SW 1271 (cell line): ENCODE results near the gene WDFY3.

Experiments
- DNase-seq, 2 experiments: peaks; one replicate each; lab custom pipeline; 2025; lab: John Stamatoyannopoulos, UW

WDFY3 gene

DNA sequence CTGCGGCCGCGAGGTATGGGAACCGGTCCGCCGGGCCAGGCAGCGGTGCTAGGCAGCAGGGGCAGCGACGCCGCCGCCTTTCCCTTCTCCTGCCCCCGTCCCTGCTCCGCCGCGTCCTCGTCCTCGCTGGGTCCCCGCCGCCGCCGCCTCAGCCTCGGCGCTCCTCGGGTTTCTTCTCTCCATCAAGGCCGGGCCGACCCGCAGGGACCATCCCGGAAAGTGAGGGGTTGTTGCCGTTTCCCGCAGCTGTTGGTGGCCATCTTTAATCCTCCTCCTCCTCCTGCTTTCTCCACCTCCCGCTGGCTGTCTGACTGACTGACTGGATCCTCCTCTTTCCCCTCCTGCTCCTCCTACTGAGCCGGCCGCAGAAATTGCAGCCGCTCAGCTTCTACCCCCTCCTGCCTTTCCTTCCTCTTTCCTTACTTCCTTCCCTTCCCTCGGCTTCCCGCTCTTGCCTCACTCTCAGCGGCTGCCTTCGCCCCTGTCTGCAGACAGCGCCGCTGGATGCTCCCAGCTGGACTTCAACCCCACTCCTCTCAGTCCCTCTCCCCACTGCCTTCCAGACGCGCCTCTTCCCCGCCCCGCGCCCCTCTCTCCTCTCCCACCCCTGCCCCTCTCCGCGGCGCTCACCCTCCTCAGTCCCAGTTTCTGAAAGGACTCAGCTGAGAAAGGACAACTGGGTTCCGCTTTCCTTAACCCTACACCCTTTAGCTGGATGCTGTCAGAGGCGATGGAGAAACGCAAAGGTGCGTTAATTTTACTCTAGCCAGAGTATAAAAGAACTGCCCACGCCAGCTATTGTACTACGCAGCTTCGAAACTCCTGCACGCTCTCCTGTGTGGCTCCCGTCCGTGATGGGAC lies at the start of gene WDFY3:
WDFY3 (minus strand) TSS at position 309 of the 861 bp plus-strand sequence. CDS start 106,099 bp downstream, outside the sequence.
- peak; percentile 42 to 86 for DNase-seq

DNA sequence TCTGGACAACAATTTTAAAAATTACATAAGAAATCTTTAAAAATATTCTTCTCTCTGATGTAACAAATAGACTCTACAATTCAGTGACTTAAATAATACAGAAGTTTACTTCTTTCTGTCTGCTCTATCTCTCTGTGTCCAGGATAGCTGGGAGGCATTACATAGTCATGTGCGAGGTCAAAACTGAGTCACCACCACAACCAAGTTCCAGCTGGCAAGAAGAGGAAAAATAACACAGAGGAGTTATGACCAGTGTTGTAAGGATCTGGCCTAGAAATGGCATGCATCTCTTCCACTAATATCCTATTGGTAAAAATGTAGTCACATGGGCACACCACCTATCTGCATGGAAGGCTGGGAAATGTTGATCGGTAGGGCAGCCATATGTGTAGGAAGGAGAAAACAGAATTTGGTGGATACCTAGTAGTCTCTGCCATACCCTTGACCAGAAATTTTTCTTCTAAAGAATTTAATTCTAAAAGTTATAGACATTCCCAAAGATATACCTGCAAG lies 39.4 kb upstream of the WDFY3 start:
- peak in 1 of 2 experiments; percentile 3 for DNase-seq

DNA sequence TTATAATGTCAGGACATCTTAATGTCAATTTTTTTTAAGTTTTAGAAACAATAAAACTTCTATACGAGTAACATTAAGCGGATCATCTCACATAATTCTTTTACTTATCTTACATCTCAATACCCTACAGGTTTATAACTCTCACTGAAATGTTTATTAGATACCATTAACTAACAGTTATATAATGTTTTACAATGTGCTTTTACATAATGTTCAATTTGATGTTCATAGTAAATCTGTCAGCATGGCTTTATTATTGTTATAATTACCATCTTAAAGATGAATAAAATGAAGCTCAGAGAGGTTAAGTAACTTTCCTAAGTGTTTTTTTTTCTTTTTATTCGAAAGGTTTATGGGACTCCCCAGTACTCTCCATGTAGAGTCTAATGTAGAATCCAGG lies 33.9 kb upstream of the WDFY3 start:
- no peak for DNase-seq

DNA sequence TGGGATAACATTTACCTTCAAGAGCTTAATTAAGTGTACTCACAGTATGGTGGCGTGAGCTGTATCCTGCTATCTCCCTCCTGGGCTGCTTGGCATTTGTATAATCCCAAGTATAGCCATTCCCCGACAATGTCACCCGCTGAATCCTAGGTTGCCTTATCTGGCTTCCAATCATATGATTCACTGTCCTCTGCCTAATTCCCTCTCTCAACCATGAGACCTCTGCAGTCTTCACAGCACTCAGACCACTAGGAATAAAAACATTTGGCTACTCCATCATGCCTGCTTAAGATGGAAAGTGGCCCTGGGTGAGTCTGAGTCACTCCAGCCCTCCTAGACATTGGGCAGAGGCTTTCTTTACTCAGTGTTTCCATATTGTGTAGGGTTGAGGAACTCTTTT lies 28.9 kb upstream of the WDFY3 start:
- DNase-seq: no peak

DNA sequence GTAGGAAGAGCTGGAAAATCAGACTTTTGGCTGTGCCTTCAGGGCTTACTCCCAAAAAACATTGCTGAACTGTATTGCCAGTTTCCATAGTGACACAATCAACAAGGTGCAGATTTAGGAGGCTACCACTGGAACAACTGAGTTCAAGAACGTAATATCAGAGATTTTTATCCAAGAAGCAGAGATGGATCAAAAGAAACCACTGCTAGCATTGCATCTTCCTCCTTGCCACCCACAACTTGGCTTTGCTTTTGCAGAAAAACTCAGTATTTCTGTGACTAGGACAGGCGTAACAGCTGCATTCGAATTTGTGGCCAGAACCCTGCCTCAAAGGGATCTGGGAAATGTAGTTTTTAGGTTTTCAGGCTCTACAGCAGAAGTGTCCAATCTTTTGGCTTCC lies 27.8 kb upstream of the WDFY3 start:
- DNase-seq: no peak

DNA sequence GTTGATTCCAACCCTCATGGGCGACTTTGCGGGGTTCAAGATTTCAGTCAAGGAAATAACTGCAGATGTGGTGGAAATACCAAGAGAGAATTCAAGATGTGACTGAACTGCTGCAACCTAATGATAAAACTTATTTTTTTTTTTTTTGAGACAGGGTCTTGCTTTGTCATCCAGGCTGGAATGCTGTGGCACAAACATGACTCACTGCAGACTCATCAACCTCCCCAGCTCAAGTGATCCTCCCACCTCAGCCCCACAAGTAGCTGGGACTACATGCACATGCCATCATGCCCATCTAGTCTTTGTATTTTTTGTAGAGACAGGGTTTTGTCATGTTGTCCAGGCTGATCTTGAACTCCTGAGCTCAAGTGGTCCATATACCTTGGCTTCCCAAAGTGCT lies 19.5 kb upstream of the WDFY3 start:
- DNase-seq: peak in 1 of 2 experiments; percentile 8

DNA sequence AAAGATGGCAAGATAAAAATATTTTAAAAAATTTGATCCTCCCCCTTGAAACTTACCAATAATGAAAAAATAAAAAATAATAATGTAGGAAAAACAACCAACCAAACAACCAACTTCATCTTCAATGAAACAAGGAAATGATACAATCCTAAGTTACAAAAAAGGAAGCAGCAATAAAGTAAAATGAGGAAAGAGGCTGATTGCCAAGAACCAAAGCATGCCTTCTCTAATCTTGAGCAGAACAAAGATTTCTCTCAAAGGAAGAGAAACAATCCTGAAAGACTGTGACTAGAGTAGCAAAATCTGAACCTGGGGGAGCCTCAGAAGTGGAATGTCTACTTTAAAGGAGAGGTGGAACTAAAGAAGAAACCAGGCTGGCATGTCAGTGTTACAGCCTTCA lies 10.9 kb upstream of the WDFY3 start:
- no peak for DNase-seq

GRCh38 chr4:84973856-84974255 lies 7.4 kb upstream of the WDFY3 start:
- no peak for DNase-seq

- DNase-seq: peak in 1 of 2 experiments; percentile 56
Measured at GRCh38 chr4:84971319-84971932, 4.9 kb upstream of the WDFY3 start.

- no peak for DNase-seq
Measured at GRCh38 chr4:84968925-84969324, 2.4 kb upstream of the WDFY3 start.

- no peak for DNase-seq
Measured at GRCh38 chr4:84967243-84967690, 777 bp upstream of the WDFY3 start.

DNA sequence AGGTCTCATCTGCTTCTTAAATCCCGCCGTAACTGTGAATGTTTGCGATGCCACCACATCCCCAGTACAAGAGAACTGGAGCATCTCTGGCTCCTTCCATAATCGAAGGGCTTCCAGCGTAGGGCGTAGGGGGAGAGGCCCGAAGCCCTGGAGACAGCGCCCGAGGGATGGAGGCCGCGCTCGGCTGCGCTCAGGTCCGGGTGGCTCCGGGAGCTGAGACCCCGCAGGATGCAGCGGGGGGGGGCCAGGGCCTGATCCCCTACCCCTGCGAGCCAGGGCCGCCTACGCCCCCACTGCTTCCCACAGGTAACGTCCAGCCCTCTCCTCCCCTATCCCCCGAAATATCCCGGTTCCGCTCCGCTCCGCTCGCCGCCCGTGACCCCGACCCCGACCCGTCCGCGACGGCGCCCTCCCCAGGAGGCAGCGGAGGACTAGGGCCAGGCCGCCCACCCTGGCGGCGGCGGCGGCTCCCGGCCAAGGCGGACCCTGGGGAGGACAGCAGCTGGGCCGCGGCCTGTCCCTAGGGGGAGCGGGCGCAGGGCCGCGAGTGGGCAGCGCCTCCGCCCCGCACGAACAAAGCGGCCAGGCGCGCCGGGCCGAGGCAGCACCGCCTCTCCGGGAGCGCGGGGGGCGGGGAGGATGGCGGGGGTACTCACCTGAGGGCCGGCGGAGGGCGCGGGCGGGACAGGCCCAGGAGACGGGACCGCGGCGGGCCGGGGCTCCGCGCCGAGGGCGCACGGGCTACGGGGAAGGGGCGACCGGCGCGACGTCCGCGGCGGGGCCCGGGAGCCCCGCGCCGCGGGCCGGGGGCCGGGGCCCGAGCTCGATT lies 723 bp downstream of the WDFY3 start:
- DNase-seq: peak in 1 of 2 experiments; percentile 15

DNA sequence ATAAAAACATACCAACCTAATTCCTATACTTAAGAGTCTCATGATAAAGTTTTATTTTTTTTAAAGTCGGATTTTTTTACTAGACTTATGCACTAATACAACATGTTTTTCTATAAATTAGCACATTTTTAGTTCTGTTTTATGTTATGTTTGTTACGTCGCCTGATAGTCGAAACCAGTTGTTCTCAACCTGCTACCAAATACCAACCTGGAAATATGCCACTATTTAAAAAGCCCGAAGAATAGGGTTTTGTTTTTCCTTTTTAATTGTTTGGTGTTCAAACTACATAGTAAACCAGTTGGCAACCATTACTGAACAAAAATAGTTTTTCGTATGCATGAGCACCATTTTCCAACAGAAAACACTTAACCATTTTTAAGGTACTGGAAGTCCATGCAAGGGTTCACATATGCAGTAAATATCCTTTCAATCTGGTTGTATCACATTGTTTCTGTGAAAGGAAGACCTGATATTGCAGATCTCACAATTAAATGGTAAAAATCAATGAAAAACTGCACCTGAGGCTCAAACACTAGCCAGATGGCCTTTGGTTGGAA lies 1.4 kb downstream of the WDFY3 start:
- no peak for DNase-seq

DNA sequence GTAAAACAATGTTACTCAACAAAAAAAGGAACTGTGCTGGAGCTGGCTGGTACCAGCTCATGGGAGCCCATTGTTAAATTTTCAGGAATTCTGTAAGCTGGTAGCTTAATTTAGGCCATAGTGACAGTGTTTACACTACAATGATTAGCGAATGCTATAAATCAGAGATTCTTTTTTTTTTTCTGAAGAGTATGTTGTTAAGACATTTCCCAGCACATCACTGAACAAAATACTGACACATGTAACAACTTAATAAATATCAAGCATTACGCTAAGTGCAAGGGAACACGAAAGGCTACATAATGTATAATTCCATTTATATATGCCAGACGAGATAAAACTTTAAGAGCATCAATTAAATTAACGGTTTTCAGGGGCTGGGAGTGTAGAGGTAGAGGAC lies 4.4 kb downstream of the WDFY3 start:
- DNase-seq: no peak

- no peak for DNase-seq
Measured at GRCh38 chr4:84958434-84958833, 8.1 kb downstream of the WDFY3 start.

- no peak for DNase-seq
Measured at GRCh38 chr4:84957514-84958420, 8.7 kb downstream of the WDFY3 start.

DNA sequence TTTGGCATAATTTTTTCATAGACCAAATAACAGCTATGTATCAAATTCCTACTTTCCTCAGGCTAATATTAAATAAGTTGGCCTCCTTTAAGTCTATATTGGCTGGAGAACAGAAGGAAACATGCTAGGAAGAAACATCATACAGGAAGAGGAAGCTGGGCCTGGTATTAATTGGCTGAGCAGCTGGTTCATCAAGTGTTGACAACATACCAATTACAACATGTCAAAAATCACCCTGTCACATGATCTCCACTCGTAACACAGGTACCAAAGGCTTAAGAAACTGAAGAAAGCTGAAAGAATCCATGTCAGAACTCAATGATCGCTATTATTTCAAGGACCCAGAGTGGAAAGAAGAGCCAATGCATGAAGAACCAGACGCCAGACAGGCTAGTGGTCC lies 10.5 kb downstream of the WDFY3 start:
- DNase-seq: no peak

- DNase-seq: no peak
Measured at GRCh38 chr4:84954982-84955567, 11.4 kb downstream of the WDFY3 start.

GRCh38 chr4:84952776-84953175 lies 13.7 kb downstream of the WDFY3 start:
- DNase-seq: no peak

DNA sequence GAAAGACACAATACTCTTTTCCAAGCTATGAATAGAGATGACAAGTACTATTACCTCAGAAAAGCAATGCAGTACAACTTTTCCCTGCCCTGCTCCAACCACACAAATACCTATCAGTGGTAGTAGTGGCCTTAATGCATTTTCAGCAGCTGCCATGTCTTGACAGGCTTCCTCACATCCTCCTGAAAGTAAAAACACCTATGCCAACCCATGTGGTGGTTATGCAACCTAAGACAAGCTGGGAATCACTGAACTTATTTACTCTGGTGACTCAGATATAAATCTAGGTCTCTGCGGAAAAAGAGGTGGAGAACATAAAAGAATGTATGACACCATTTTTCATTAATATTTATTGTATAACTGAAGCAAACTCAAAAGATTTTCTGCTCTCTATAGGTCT lies 14.5 kb downstream of the WDFY3 start:
- peak in 1 of 2 experiments; percentile 2 for DNase-seq
